Body of pancreas (tissue), 4 donors: ENCODE results near the gene TEPSIN. TPM values are rescaled to one million over a fixed set of nuclear protein-coding genes. Genes with fewer than 3 reads are reported as not detected.

Experiments
- ATAC-seq: fragments of 150-250 bp; one replicate; pipeline ENCODE4 v1.9.1; 2016
- DNase-seq, 4 donors: peaks; one replicate each; pipeline ENCODE4 v3.0.0-alpha.2; 2019
- H3K27ac ChIP-seq, 4 donors: fragments of 200-600 bp; sonication (generic); 1 replicate in 3 of 4; 2 replicates in 1 of 4; pipeline versions ENCODE4 v1.5.1 to v1.6.1; 2016 to 2019; ENCODE audit warnings: mild to moderate bottlenecking in 1 of 4, mixed read lengths in 1 of 4, moderate library complexity in 1 of 4
- H3K27me3 ChIP-seq, 2 donors: fragments of 200-600 bp; sonication (generic); one replicate each; pipeline ENCODE4 v1.6.0; 2016; ENCODE audit warnings: mild to moderate bottlenecking in 1 of 2
- H3K36me3 ChIP-seq, 2 donors: fragments of 200-600 bp; sonication (generic); replicated peaks in 1 of 2; 2 replicates each; pipeline ENCODE4 v1.5.1; 2016; ENCODE audit warnings: low read depth in 2 of 2; ENCODE audit not compliant: insufficient read depth in 1 of 2
- H3K4me1 ChIP-seq: fragments of 200-600 bp; sonication (generic); one replicate; pipeline ENCODE4 v1.6.0; 2016
- H3K4me3 ChIP-seq, 2 donors: fragments of 200-600 bp; sonication (generic); 1 replicate in 1 of 2; 2 replicates in 1 of 2; pipeline ENCODE4 v1.5.1; 2016 to 2019
- H3K9me3 ChIP-seq, 3 donors: fragments of 200-600 bp; sonication (generic); 1 replicate in 2 of 3; 2 replicates in 1 of 3; pipeline ENCODE4 v1.5.1; 2016
- POLR2A ChIP-seq, 3 donors: fragments of 450-650 bp; IDR thresholded peaks; one replicate each; pipeline ENCODE4 v1.6.1; 2016; ENCODE audit warnings: antibody characterized with exemption in 3 of 3, mild to moderate bottlenecking in 2 of 3
- WGBS, 2 donors: methylation state at CpG; one replicate each; pipeline ENCODE4 v1.1.5; 2017; 5-methylcytosine and 5-hydroxymethylcytosine counted together
- intact Hi-C: fragments of 100-400 bp; cut with DNase I; formaldehyde crosslinking; loops from one replicate; pipeline ENCODE4 v1.15.1; 2023
- total RNA-seq, 2 donors: library from RNA; depleted of rRNA; stranded (reverse); fragments of >200 nt; gene quantifications; one replicate each; pipeline ENCODE4 v1.1.0, GENCODE V29; 2016
- TF ChIP-seq, protein P1 (sequence below), 7 experiments: fragments of 450-650 bp in 4 of 7; fragments of 200-600 bp in 3 of 7; sonication (generic) in 3 of 7; IDR thresholded peaks; one replicate each; pipeline ENCODE4 v1.5.1; 2016 to 2019; ENCODE audit warnings: antibody characterized with exemption in 7 of 7

Gene TEPSIN
- total RNA-seq, 2 donors from 2014 or later = 31.9 to 102 TPM

- no peak overlapping the region for H3K4me3 ChIP-seq
- TF ChIP-seq, protein P1, sequence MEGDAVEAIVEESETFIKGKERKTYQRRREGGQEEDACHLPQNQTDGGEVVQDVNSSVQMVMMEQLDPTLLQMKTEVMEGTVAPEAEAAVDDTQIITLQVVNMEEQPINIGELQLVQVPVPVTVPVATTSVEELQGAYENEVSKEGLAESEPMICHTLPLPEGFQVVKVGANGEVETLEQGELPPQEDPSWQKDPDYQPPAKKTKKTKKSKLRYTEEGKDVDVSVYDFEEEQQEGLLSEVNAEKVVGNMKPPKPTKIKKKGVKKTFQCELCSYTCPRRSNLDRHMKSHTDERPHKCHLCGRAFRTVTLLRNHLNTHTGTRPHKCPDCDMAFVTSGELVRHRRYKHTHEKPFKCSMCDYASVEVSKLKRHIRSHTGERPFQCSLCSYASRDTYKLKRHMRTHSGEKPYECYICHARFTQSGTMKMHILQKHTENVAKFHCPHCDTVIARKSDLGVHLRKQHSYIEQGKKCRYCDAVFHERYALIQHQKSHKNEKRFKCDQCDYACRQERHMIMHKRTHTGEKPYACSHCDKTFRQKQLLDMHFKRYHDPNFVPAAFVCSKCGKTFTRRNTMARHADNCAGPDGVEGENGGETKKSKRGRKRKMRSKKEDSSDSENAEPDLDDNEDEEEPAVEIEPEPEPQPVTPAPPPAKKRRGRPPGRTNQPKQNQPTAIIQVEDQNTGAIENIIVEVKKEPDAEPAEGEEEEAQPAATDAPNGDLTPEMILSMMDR (IDR thresholded peaks at IDR 0.05) = no peak
- TF ChIP-seq POLR2A (IDR thresholded peaks at IDR 0.05) = no peak
- DNase-seq (peak in 1 of 4 donors; percentile 39), ATAC-seq (no peak)
- H3K9me3 ChIP-seq = no peaks in the 10 kb centered on the region
- WGBS, 2 donors = 44 to 72% methylated on average over 12 of the region's 12 CpGs
- intact Hi-C loops = loop anchor here (10.0 kb wide), 1 partner anchor 422 kb away; no protein-coding TSS in a partner anchor
- H3K4me1 ChIP-seq = no peaks in the 10 kb centered on the region
- H3K27me3 ChIP-seq = no peaks in the 10 kb centered on the region
- no peak overlapping the region for H3K27ac ChIP-seq
- peaks cover 15 to 38% of the 10 kb centered on the region in 2 donors for H3K36me3 ChIP-seq
Measured at GRCh38 chr17:81272616-81273015, 33.8 kb upstream of the TEPSIN start.

- Histone ChIP-seq H3K27ac (no peak overlapping the region), H3K36me3 (peaks cover 15 to 34% of the 10 kb centered on the region in 2 donors), H3K27me3 (no peaks in the 10 kb centered on the region), H3K4me3 (no peak overlapping the region), H3K4me1 (no peaks in the 10 kb centered on the region), H3K9me3 (no peaks in the 10 kb centered on the region)
- intact Hi-C loops = loop anchor here (10.0 kb wide), 1 partner anchor 424 kb away; no protein-coding TSS in a partner anchor
- WGBS, 2 donors = 93% methylated on average over 10 to 12 of the region's 12 CpGs
- no peak for ATAC-seq
- DNase-seq = no peak
- TF ChIP-seq, protein P1 (IDR thresholded peaks at IDR 0.05) = no peak
- no peak for TF ChIP-seq POLR2A (IDR thresholded peaks at IDR 0.05)
Measured at GRCh38 chr17:81271226-81271625, 32.4 kb upstream of the TEPSIN start.

- Histone ChIP-seq H3K4me3 (no peak overlapping the region), H3K27ac (no peak overlapping the region), H3K9me3 (no peaks in the 10 kb centered on the region), H3K27me3 (no peaks in the 10 kb centered on the region), H3K4me1 (no peaks in the 10 kb centered on the region), H3K36me3 (peaks cover 10 to 35% of the 10 kb centered on the region in 2 donors)
- intact Hi-C loops = loop anchor here (10.0 kb wide), 1 partner anchor 425 kb away; no protein-coding TSS in a partner anchor
- WGBS, 2 donors = 88 to 92% methylated on average over 17 of the region's 18 CpGs
- TF ChIP-seq POLR2A (IDR thresholded peaks at IDR 0.05) = no peak
- TF ChIP-seq, protein P1 (IDR thresholded peaks at IDR 0.05) = no peak
- no peak for DNase-seq
- ATAC-seq = no peak
Measured at GRCh38 chr17:81270279-81270678, 31.4 kb upstream of the TEPSIN start.

- 90 to 92% methylated on average over 6 of the region's 6 CpGs for WGBS, 2 donors
- no peaks in the 10 kb centered on the region for H3K4me1 ChIP-seq
- H3K4me3 ChIP-seq = no peak overlapping the region
- no peak for ATAC-seq
- no peaks in the 10 kb centered on the region for H3K27me3 ChIP-seq
- H3K36me3 ChIP-seq = peaks cover 7 to 31% of the 10 kb centered on the region in 2 donors
- no peak for TF ChIP-seq POLR2A (IDR thresholded peaks at IDR 0.05)
- TF ChIP-seq, protein P1 (IDR thresholded peaks at IDR 0.05) = no peak
- intact Hi-C loops = no loop called here
- no peak overlapping the region for H3K27ac ChIP-seq
- H3K9me3 ChIP-seq = no peaks in the 10 kb centered on the region
- DNase-seq = no peak
Measured at GRCh38 chr17:81267390-81268067, 28.7 kb upstream of the TEPSIN start.

- no peak for DNase-seq
- H3K4me1 ChIP-seq = no peaks in the 10 kb centered on the region
- no peak for ATAC-seq
- peaks cover 11 to 32% of the 10 kb centered on the region in 2 donors for H3K36me3 ChIP-seq
- no peaks in the 10 kb centered on the region for H3K27me3 ChIP-seq
- no peaks in the 10 kb centered on the region for H3K9me3 ChIP-seq
- no peak overlapping the region for H3K27ac ChIP-seq
- intact Hi-C loops = no loop called here
- no peak overlapping the region for H3K4me3 ChIP-seq
- whole genome bisulfite sequencing, 2 donors = 94 to 96% methylated on average over 18 to 22 of the region's 22 CpGs
- no peak for TF ChIP-seq POLR2A (IDR thresholded peaks at IDR 0.05)
- TF ChIP-seq, protein P1 (IDR thresholded peaks at IDR 0.05) = no peak
Measured at GRCh38 chr17:81265576-81265975, 26.7 kb upstream of the TEPSIN start.
